ENCODE data around the gene MUS81.
A peak's percentile ranks its signal among the peaks of the same experiment; 100 is the strongest.

The MUS81 gene

DNA sequence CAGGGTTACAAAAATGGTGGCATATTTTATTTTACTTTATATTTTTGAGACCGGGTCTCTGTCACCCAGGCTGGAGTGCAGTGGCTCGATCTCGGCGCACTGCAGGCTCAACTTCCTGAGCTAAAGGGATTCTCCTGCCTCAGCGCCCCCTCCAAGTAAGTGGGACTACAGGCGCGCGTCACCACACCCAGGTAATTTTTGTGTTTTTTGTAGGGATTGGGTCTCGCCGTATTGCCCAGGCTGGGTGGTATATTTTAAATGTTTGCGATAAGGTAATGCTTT, 40.6 kb downstream of the MUS81 start:
- TF ChIP-seq, protein P1, sequence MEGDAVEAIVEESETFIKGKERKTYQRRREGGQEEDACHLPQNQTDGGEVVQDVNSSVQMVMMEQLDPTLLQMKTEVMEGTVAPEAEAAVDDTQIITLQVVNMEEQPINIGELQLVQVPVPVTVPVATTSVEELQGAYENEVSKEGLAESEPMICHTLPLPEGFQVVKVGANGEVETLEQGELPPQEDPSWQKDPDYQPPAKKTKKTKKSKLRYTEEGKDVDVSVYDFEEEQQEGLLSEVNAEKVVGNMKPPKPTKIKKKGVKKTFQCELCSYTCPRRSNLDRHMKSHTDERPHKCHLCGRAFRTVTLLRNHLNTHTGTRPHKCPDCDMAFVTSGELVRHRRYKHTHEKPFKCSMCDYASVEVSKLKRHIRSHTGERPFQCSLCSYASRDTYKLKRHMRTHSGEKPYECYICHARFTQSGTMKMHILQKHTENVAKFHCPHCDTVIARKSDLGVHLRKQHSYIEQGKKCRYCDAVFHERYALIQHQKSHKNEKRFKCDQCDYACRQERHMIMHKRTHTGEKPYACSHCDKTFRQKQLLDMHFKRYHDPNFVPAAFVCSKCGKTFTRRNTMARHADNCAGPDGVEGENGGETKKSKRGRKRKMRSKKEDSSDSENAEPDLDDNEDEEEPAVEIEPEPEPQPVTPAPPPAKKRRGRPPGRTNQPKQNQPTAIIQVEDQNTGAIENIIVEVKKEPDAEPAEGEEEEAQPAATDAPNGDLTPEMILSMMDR (IDR thresholded peaks at IDR 0.05; ENCODE audit: poor library complexity, severe bottlenecking): no peak
- no peak for DNase-seq (ENCODE audit: low spot score)
- Histone ChIP-seq H3K4me1 (ENCODE audit: insufficient read depth, poor library complexity, severe bottlenecking) (peaks cover 48% of the 10 kb centered on the region), H3K27me3 (ENCODE audit: insufficient read depth, poor library complexity, severe bottlenecking) (no peaks in the 10 kb centered on the region), H3K36me3 (ENCODE audit: low read depth) (peaks cover 31% of the 10 kb centered on the region), H3K27ac (ENCODE audit: poor library complexity, severe bottlenecking) (peak overlapping the region; percentile 96), H3K9me3 (ENCODE audit: severe bottlenecking) (no peaks in the 10 kb centered on the region), H3K4me3 (ENCODE audit: severe bottlenecking) (no peak overlapping the region)
- no peak for ATAC-seq (ENCODE audit: low read depth)

DNA sequence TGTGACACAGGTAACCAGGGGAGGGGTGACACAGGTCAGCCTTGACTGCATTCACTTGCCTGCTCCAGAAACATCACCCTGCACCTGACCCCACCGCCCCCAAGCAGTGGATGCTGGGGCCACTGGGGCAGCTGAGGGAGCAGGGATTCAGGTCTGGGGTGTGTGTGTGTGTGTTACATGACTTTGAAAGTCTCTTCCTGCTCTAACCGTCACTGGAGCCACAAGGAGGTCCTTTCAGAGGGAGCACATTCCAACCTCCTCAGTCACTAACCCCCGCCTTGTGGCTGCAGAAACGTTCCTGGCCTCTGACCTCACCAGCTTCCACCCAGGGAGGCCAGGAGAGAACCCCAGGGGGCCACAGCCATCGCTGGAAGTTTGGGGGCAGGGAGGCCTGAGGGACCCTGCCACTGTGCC, 42.8 kb downstream of the MUS81 start:
- H3K27ac ChIP-seq (ENCODE audit: poor library complexity, severe bottlenecking): peak overlapping the region; percentile 96
- H3K4me1 ChIP-seq (ENCODE audit: insufficient read depth, poor library complexity, severe bottlenecking): peaks cover 36% of the 10 kb centered on the region
- no peak overlapping the region for H3K4me3 ChIP-seq (ENCODE audit: severe bottlenecking)
- ATAC-seq (ENCODE audit: low read depth) (peak; percentile 37; the same call in 2 of the 3 replicates), DNase-seq (ENCODE audit: low spot score) (peak; percentile 73)
- no peaks in the 10 kb centered on the region for H3K27me3 ChIP-seq (ENCODE audit: insufficient read depth, poor library complexity, severe bottlenecking)
- peaks cover 11% of the 10 kb centered on the region for H3K36me3 ChIP-seq (ENCODE audit: low read depth)
- H3K9me3 ChIP-seq (ENCODE audit: severe bottlenecking): no peaks in the 10 kb centered on the region
- TF ChIP-seq, protein P1 (IDR thresholded peaks at IDR 0.05; ENCODE audit: poor library complexity, severe bottlenecking): no peak

DNA sequence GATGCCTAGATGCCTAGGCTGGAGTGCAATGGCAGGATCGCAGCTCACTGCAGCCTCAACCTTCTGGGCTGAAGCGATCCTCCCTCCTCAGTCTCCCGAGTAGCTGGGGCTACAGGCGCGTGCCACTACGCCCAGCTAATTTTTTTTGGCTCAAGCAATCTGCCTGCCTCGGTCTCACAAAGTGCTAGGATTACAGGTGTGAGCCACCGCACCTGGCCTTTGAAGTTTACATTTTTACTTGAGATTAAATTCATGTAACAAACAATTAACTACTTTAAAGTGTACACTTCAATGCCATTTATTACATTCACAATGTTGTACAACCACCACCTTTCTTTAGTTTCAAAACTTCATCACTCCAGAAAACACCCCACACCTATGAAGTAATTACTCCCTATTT, 43.5 kb downstream of the MUS81 start:
- peak overlapping the region; percentile 96 for H3K27ac ChIP-seq (ENCODE audit: poor library complexity, severe bottlenecking)
- peaks cover 31% of the 10 kb centered on the region for H3K4me1 ChIP-seq (ENCODE audit: insufficient read depth, poor library complexity, severe bottlenecking)
- no peak overlapping the region for H3K4me3 ChIP-seq (ENCODE audit: severe bottlenecking)
- TF ChIP-seq, protein P1 (IDR thresholded peaks at IDR 0.05; ENCODE audit: poor library complexity, severe bottlenecking): no peak
- ATAC-seq (ENCODE audit: low read depth) (no peak), DNase-seq (ENCODE audit: low spot score) (no peak)
- no peaks in the 10 kb centered on the region for H3K9me3 ChIP-seq (ENCODE audit: severe bottlenecking)
- H3K27me3 ChIP-seq (ENCODE audit: insufficient read depth, poor library complexity, severe bottlenecking): no peaks in the 10 kb centered on the region
- peaks cover 5% of the 10 kb centered on the region for H3K36me3 ChIP-seq (ENCODE audit: low read depth)

DNA sequence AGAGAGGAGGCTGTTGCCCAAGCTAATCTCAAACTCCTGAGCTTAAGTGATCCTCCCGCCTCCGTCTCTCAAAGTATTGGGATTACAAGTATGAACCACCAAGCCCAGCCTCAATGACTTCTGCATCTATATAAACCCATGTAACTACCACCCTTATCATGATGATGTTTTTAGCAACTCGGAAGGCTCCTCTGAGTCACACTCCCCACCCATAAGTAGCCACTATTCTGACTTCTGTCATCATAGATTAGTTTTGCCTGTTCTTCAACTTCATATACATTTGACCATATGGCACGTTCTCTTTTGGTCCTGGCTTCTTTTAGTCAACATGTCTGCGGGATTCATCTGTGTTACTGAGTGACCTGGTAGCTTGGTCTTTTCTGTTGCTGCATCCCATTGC, 46.4 kb downstream of the MUS81 start:
- Histone ChIP-seq H3K27ac (ENCODE audit: poor library complexity, severe bottlenecking) (no peak overlapping the region), H3K36me3 (ENCODE audit: low read depth) (no peaks in the 10 kb centered on the region), H3K4me1 (ENCODE audit: insufficient read depth, poor library complexity, severe bottlenecking) (peaks cover 29% of the 10 kb centered on the region), H3K4me3 (ENCODE audit: severe bottlenecking) (no peak overlapping the region), H3K9me3 (ENCODE audit: severe bottlenecking) (no peaks in the 10 kb centered on the region), H3K27me3 (ENCODE audit: insufficient read depth, poor library complexity, severe bottlenecking) (no peaks in the 10 kb centered on the region)
- DNase-seq (ENCODE audit: low spot score) (no peak), ATAC-seq (ENCODE audit: low read depth) (no peak)
- TF ChIP-seq, protein P1 (IDR thresholded peaks at IDR 0.05; ENCODE audit: poor library complexity, severe bottlenecking): no peak

DNA sequence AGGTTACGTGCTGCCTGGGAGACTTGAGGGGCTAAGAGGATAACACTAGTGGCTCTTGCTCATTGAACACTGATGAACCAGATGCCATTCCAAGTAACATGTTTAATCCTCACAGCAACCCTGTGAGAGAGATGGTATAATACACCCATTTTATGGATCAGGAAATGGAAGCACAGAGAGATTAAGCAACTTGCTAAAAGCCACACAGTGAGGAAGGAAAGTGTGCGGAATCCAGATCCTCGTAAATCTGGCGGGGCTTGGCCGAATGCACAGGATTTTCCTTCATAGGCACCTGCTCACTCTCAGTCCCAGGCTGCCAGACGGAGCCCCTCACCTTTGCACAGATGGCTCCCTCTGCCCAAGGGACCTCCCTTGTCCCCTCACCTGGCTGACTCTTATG, 47.6 kb downstream of the MUS81 start:
- Histone ChIP-seq H3K4me1 (ENCODE audit: insufficient read depth, poor library complexity, severe bottlenecking) (peaks cover 29% of the 10 kb centered on the region), H3K9me3 (ENCODE audit: severe bottlenecking) (no peaks in the 10 kb centered on the region), H3K27me3 (ENCODE audit: insufficient read depth, poor library complexity, severe bottlenecking) (no peaks in the 10 kb centered on the region), H3K4me3 (ENCODE audit: severe bottlenecking) (no peak overlapping the region), H3K36me3 (ENCODE audit: low read depth) (no peaks in the 10 kb centered on the region), H3K27ac (ENCODE audit: poor library complexity, severe bottlenecking) (no peak overlapping the region)
- no peak for DNase-seq (ENCODE audit: low spot score)
- ATAC-seq (ENCODE audit: low read depth): no peak
- TF ChIP-seq, protein P1 (IDR thresholded peaks at IDR 0.05; ENCODE audit: poor library complexity, severe bottlenecking): no peak
